Ovary (tissue), 3 donors: Measurements from ENCODE around the gene PPHLN1.

Experiments
- POLR2A ChIP-seq: fragments of 450-650 bp; IDR thresholded peaks from one replicate; pipeline ENCODE4 v1.6.1; 2017; ENCODE audit warnings: antibody characterized with exemption, mild to moderate bottlenecking, moderate library complexity
- TF ChIP-seq, protein P1 (sequence below), 3 donors: fragments of 450-650 bp in 2 of 3; fragments of 200-600 bp in 1 of 3; IDR thresholded peaks; one replicate each; pipeline versions ENCODE4 v1.5.1 to v1.8.0; 2016 to 2022; ENCODE audit warnings: antibody characterized with exemption in 3 of 3, mild to moderate bottlenecking in 1 of 3
- donor health status: DM: no; HTN: no; CAD: no.

DNA sequence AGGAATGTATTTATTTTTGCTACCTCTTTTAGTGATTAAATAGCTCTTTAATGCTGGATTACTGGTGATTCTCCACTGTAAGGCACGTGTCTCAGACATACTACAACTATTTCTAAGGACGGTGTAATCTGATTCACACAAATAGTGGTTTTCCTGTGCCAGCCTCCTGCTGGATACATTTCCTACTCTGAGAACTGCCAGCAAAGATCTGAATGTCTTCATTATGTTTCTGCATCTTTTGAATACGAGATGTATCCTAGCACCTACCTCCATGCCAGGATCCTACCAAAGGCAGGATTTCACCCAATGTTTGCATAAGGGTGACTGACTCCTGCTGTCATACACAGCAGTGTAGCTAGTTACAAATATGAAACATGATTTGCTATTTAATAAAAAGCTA is 143.0 kb downstream of the PPHLN1 start:
- no peak for TF ChIP-seq POLR2A
- TF ChIP-seq, protein P1, sequence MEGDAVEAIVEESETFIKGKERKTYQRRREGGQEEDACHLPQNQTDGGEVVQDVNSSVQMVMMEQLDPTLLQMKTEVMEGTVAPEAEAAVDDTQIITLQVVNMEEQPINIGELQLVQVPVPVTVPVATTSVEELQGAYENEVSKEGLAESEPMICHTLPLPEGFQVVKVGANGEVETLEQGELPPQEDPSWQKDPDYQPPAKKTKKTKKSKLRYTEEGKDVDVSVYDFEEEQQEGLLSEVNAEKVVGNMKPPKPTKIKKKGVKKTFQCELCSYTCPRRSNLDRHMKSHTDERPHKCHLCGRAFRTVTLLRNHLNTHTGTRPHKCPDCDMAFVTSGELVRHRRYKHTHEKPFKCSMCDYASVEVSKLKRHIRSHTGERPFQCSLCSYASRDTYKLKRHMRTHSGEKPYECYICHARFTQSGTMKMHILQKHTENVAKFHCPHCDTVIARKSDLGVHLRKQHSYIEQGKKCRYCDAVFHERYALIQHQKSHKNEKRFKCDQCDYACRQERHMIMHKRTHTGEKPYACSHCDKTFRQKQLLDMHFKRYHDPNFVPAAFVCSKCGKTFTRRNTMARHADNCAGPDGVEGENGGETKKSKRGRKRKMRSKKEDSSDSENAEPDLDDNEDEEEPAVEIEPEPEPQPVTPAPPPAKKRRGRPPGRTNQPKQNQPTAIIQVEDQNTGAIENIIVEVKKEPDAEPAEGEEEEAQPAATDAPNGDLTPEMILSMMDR (IDR thresholded peaks at IDR 0.05), result no peak
